ENCODE measurements around the gene ZNF138. TPM values are rescaled to one million over a fixed set of nuclear protein-coding genes. Genes with fewer than 3 reads are reported as not detected.

Gene ZNF138
- total and polyA plus RNA-seq, 2 experiments from 2014 or later = 48.7 to 68.4 TPM

DNA sequence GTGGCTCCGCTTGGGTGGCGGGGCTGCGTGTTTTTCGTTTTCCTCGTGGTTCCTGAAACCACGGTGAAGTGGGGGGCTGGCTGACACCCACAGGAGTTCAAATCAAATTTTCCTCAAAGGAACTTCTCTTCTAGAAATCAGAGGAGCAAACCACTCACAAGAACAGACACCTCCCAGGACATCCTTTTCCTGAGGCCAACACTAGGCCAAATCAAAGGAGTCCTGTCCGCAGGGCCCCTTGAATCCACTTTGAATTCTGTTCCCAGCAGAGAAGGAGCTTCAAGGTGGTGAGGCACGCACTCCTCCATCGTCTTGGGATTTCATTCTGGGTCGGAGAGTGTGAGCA, 78.9 kb downstream of the ZNF138 start:
- H3K4me3 Mint-ChIP-seq = no peak overlapping the region
- Histone ChIP-seq H3K4me1 (ENCODE audit: insufficient read depth) (no peaks in the 10 kb centered on the region; the same call in 1 of the 2 replicates), H3K36me3 (ENCODE audit: insufficient read depth) (no peaks in the 10 kb centered on the region), H3K4me2 (no peak overlapping the region), H3K79me2 (replicated peaks; ENCODE audit: insufficient read depth) (no peaks in the 10 kb centered on the region), H3F3A (replicated peaks; ENCODE audit: low read depth) (no peaks in the 10 kb centered on the region), H3K9me2 (ENCODE audit: insufficient read depth) (no peaks in the 10 kb centered on the region), H3K27ac (ENCODE audit: low read depth) (no peak overlapping the region), H4K20me1 (replicated peaks; ENCODE audit: insufficient read depth) (no peaks in the 10 kb centered on the region), H3K27me3 (ENCODE audit: insufficient read depth) (peaks cover 22% of the 10 kb centered on the region), H3K4me3 (no peak overlapping the region), H2AFZ (no peak overlapping the region)
- H3K36me3 Mint-ChIP-seq (ENCODE audit: low read depth) = 0 out of 3 replicates have a peak, but pooled peaks cover 6% of the 10 kb centered on the region
- no peaks in the 10 kb centered on the region for H3K4me1 Mint-ChIP-seq
- no peak for DNase-seq (ENCODE audit: low spot score)
- H3K9me3 Mint-ChIP-seq = peaks cover 42% of the 10 kb centered on the region
- no peak for TF ChIP-seq EZH2phosphoT487 (IDR thresholded peaks at IDR 0.05; ENCODE audit: unreplicated experiment)
- TF ChIP-seq POLR2AphosphoS5 (IDR thresholded peaks at IDR 0.05; ENCODE audit: low read depth) = no peak
- no peak for TF ChIP-seq CREB1 (CRISPR knock-in tag; IDR thresholded peaks at IDR 0.05; ENCODE audit: low read depth)
- TF ChIP-seq ZNF114 (CRISPR knock-in tag; IDR thresholded peaks at IDR 0.05) = no peak
- no peak for TF ChIP-seq EZH2 (IDR thresholded peaks at IDR 0.05; ENCODE audit: low read depth, unreplicated experiment)
- TF ChIP-seq, protein P1, sequence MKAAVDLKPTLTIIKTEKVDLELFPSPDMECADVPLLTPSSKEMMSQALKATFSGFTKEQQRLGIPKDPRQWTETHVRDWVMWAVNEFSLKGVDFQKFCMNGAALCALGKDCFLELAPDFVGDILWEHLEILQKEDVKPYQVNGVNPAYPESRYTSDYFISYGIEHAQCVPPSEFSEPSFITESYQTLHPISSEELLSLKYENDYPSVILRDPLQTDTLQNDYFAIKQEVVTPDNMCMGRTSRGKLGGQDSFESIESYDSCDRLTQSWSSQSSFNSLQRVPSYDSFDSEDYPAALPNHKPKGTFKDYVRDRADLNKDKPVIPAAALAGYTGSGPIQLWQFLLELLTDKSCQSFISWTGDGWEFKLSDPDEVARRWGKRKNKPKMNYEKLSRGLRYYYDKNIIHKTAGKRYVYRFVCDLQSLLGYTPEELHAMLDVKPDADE (IDR thresholded peaks at IDR 0.05) = no peak
- TF ChIP-seq, protein P2, sequence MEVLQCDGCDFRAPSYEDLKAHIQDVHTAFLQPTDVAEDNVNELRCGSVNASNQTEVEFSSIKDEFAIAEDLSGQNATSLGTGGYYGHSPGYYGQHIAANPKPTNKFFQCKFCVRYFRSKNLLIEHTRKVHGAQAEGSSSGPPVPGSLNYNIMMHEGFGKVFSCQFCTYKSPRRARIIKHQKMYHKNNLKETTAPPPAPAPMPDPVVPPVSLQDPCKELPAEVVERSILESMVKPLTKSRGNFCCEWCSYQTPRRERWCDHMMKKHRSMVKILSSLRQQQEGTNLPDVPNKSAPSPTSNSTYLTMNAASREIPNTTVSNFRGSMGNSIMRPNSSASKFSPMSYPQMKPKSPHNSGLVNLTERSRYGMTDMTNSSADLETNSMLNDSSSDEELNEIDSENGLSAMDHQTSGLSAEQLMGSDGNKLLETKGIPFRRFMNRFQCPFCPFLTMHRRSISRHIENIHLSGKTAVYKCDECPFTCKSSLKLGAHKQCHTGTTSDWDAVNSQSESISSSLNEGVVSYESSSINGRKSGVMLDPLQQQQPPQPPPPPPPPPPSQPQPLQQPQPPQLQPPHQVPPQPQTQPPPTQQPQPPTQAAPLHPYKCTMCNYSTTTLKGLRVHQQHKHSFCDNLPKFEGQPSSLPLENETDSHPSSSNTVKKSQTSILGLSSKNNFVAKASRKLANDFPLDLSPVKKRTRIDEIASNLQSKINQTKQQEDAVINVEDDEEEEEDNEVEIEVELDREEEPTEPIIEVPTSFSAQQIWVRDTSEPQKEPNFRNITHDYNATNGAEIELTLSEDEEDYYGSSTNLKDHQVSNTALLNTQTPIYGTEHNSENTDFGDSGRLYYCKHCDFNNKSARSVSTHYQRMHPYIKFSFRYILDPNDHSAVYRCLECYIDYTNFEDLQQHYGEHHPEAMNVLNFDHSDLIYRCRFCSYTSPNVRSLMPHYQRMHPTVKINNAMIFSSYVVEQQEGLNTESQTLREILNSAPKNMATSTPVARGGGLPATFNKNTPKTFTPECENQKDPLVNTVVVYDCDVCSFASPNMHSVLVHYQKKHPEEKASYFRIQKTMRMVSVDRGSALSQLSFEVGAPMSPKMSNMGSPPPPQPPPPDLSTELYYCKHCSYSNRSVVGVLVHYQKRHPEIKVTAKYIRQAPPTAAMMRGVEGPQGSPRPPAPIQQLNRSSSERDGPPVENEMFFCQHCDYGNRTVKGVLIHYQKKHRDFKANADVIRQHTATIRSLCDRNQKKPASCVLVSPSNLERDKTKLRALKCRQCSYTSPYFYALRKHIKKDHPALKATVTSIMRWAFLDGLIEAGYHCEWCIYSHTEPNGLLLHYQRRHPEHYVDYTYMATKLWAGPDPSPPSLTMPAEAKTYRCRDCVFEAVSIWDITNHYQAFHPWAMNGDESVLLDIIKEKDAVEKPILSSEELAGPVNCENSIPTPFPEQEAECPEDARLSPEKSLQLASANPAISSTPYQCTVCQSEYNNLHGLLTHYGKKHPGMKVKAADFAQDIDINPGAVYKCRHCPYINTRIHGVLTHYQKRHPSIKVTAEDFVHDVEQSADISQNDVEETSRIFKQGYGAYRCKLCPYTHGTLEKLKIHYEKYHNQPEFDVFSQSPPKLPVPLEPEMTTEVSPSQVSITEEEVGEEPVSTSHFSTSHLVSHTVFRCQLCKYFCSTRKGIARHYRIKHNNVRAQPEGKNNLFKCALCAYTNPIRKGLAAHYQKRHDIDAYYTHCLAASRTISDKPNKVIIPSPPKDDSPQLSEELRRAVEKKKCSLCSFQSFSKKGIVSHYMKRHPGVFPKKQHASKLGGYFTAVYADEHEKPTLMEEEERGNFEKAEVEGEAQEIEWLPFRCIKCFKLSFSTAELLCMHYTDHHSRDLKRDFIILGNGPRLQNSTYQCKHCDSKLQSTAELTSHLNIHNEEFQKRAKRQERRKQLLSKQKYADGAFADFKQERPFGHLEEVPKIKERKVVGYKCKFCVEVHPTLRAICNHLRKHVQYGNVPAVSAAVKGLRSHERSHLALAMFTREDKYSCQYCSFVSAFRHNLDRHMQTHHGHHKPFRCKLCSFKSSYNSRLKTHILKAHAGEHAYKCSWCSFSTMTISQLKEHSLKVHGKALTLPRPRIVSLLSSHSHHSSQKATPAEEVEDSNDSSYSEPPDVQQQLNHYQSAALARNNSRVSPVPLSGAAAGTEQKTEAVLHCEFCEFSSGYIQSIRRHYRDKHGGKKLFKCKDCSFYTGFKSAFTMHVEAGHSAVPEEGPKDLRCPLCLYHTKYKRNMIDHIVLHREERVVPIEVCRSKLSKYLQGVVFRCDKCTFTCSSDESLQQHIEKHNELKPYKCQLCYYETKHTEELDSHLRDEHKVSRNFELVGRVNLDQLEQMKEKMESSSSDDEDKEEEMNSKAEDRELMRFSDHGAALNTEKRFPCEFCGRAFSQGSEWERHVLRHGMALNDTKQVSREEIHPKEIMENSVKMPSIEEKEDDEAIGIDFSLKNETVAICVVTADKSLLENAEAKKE (CRISPR knock-in tag; IDR thresholded peaks at IDR 0.05) = no peak
- TF ChIP-seq ZNF331 (CRISPR knock-in tag; IDR thresholded peaks at IDR 0.05; ENCODE audit: low read depth) = no peak
- TF ChIP-seq, protein P3, sequence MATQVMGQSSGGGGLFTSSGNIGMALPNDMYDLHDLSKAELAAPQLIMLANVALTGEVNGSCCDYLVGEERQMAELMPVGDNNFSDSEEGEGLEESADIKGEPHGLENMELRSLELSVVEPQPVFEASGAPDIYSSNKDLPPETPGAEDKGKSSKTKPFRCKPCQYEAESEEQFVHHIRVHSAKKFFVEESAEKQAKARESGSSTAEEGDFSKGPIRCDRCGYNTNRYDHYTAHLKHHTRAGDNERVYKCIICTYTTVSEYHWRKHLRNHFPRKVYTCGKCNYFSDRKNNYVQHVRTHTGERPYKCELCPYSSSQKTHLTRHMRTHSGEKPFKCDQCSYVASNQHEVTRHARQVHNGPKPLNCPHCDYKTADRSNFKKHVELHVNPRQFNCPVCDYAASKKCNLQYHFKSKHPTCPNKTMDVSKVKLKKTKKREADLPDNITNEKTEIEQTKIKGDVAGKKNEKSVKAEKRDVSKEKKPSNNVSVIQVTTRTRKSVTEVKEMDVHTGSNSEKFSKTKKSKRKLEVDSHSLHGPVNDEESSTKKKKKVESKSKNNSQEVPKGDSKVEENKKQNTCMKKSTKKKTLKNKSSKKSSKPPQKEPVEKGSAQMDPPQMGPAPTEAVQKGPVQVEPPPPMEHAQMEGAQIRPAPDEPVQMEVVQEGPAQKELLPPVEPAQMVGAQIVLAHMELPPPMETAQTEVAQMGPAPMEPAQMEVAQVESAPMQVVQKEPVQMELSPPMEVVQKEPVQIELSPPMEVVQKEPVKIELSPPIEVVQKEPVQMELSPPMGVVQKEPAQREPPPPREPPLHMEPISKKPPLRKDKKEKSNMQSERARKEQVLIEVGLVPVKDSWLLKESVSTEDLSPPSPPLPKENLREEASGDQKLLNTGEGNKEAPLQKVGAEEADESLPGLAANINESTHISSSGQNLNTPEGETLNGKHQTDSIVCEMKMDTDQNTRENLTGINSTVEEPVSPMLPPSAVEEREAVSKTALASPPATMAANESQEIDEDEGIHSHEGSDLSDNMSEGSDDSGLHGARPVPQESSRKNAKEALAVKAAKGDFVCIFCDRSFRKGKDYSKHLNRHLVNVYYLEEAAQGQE (IDR thresholded peaks at IDR 0.05; ENCODE audit: unreplicated experiment) = no peak
- TF ChIP-seq STAT1 (IDR thresholded peaks at IDR 0.05; ENCODE audit: unreplicated experiment) = no peak
- no peak for TF ChIP-seq JUNB (IDR thresholded peaks at IDR 0.05; ENCODE audit: unreplicated experiment)
- no peak for TF ChIP-seq NANOG (IDR thresholded peaks at IDR 0.05; ENCODE audit: borderline replicate concordance)
- TF ChIP-seq, protein P4, sequence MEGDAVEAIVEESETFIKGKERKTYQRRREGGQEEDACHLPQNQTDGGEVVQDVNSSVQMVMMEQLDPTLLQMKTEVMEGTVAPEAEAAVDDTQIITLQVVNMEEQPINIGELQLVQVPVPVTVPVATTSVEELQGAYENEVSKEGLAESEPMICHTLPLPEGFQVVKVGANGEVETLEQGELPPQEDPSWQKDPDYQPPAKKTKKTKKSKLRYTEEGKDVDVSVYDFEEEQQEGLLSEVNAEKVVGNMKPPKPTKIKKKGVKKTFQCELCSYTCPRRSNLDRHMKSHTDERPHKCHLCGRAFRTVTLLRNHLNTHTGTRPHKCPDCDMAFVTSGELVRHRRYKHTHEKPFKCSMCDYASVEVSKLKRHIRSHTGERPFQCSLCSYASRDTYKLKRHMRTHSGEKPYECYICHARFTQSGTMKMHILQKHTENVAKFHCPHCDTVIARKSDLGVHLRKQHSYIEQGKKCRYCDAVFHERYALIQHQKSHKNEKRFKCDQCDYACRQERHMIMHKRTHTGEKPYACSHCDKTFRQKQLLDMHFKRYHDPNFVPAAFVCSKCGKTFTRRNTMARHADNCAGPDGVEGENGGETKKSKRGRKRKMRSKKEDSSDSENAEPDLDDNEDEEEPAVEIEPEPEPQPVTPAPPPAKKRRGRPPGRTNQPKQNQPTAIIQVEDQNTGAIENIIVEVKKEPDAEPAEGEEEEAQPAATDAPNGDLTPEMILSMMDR (conservative IDR thresholded peaks at IDR 0.05; ENCODE audit: low read depth in 2 of 2) = no peak
- no peak overlapping the region for H3K27ac Mint-ChIP-seq
- H3K27me3 Mint-ChIP-seq (ENCODE audit: insufficient read depth, low read depth, poor library complexity) = peaks cover 22% of the 10 kb centered on the region
- ATAC-seq = no peak

Data from GM23338 (cell line).